CD4-positive, CD25-positive, alpha-beta regulatory T cell (primary cell): ENCODE data around the gene INTS12. TPM values are rescaled to one million over a fixed set of nuclear protein-coding genes. Genes with fewer than 3 reads are reported as not detected.
A peak's percentile ranks its signal among the peaks of the same experiment; 100 is the strongest.
"Not testable (repeated sequence)": the region's sequence is repeated elsewhere in the genome, so short reads cannot be mapped to it uniquely, and the experiment has no call there.

Experiments
- ATAC-seq, 2 donors: fragments of 150-1000 bp; cut with Tn5 transposase; one replicate each; pipeline ENCODE4 v1.10.0; 2021; ENCODE audit warnings: low read depth in 2 of 2, moderate number of reproducible peaks in 2 of 2, moderate library complexity in 1 of 2
- DNase-seq, 3 donors: peaks; one replicate each; pipeline versions ENCODE4 v3.0.0 to v3.0.0-alpha.2; 2012 to 2022; ENCODE audit warnings: mixed read lengths in 1 of 3
- H3K27ac ChIP-seq: one replicate; pipeline ENCODE4 v1.7.0; 2013; ENCODE audit warnings: mild to moderate bottlenecking, low read length; ENCODE audit not compliant: insufficient read depth, poor library complexity, severe bottlenecking
- H3K27me3 ChIP-seq: one replicate; pipeline ENCODE4 v1.7.0; 2013; ENCODE audit warnings: low read length; ENCODE audit not compliant: control insufficient read depth, insufficient read depth
- H3K36me3 ChIP-seq: one replicate; pipeline ENCODE4 v1.7.0; 2013; ENCODE audit warnings: mild to moderate bottlenecking, low read length, moderate library complexity; ENCODE audit not compliant: control insufficient read depth, insufficient read depth
- H3K4me1 ChIP-seq: 2 replicates; pipeline ENCODE4 v1.7.0; 2013; ENCODE audit warnings: mild to moderate bottlenecking, low read length; ENCODE audit not compliant: insufficient read depth, control insufficient read depth, poor library complexity, severe bottlenecking
- H3K4me3 ChIP-seq: one replicate; pipeline ENCODE4 v1.7.0; 2013; ENCODE audit warnings: low read depth, mild to moderate bottlenecking, low read length, moderate library complexity
- H3K9me3 ChIP-seq, 2 experiments: 1 replicate in 1 of 2; 2 replicates in 1 of 2; pipeline ENCODE4 v1.7.0; 2013; ENCODE audit warnings: low read length in 2 of 2, mild to moderate bottlenecking in 1 of 2, moderate library complexity in 1 of 2; ENCODE audit not compliant: control insufficient read depth in 2 of 2
- H3K27ac Mint-ChIP-seq, 3 donors: one replicate each; pipeline ENCODE4 v1.8.0; 2020 to 2022; ENCODE audit warnings: mild to moderate bottlenecking in 3 of 3, mixed read lengths in 3 of 3, moderate library complexity in 2 of 3
- H3K27me3 Mint-ChIP-seq: one replicate; pipeline ENCODE4 v1.8.0; 2022; ENCODE audit warnings: mild to moderate bottlenecking, mixed read lengths
- H3K36me3 Mint-ChIP-seq: one replicate; pipeline ENCODE4 v1.8.0; 2020; ENCODE audit warnings: mixed read lengths
- H3K4me1 Mint-ChIP-seq, 4 donors: one replicate each; pipeline ENCODE4 v1.8.0; 2020 to 2022; ENCODE audit warnings: mixed read lengths in 4 of 4, mild to moderate bottlenecking in 1 of 4
- H3K4me3 Mint-ChIP-seq, 4 donors: one replicate each; pipeline ENCODE4 v1.8.0; 2020 to 2022; ENCODE audit warnings: mild to moderate bottlenecking in 4 of 4, mixed read lengths in 4 of 4, moderate library complexity in 3 of 4
- H3K9me3 Mint-ChIP-seq, 7 donors: one replicate each; pipeline ENCODE4 v1.8.0; 2020 to 2022; ENCODE audit warnings: mixed read lengths in 7 of 7, mild to moderate bottlenecking in 3 of 7, moderate library complexity in 2 of 7
- polyA plus RNA-seq, 4 donors: library from polyadenylated mRNA; unstranded; fragments of 300-500 nt; fragmentation: Illumina TruSeq; gene quantifications; one replicate each; pipeline ENCODE4 v1.2.3, GENCODE V29; 2021
- total RNA-seq: library from RNA; stranded (reverse); gene quantifications from one replicate; pipeline ENCODE4 v1.2.3, GENCODE V29; 2022

Gene INTS12
- total and polyA plus RNA-seq, 5 donors from 2014 or later = 25.4 to 42.9 (median 38.1) TPM

GRCh38 chr4:105729895-105730294, 21.4 kb upstream of the INTS12 start:
- H3K27ac Mint-ChIP-seq, H3K27me3 ChIP-seq, H3K27ac ChIP-seq, H3K4me1 ChIP-seq, H3K4me3 Mint-ChIP-seq, H3K4me1 Mint-ChIP-seq, H3K27me3 Mint-ChIP-seq, H3K4me3 ChIP-seq, DNase-seq, H3K36me3 ChIP-seq, H3K9me3 ChIP-seq, ATAC-seq: not testable (repeated sequence)
- Mint-ChIP-seq H3K9me3 (peaks cover 0 to 23% (median 9%) of the 10 kb centered on the region in 7 donors), H3K36me3 (peaks cover 50% of the 10 kb centered on the region)

GRCh38 chr4:105725623-105726022, 17.1 kb upstream of the INTS12 start:
- no peak overlapping the region for H3K4me3 ChIP-seq
- no peaks in the 10 kb centered on the region for H3K4me1 ChIP-seq
- no peak overlapping the region for H3K27ac Mint-ChIP-seq
- H3K4me3 Mint-ChIP-seq = no peak overlapping the region
- no peaks in the 10 kb centered on the region for H3K9me3 ChIP-seq
- ATAC-seq (no peak), DNase-seq (no peak)
- H3K36me3 Mint-ChIP-seq = peaks cover 27% of the 10 kb centered on the region
- peaks cover 0 to 2% (median 0%) of the 10 kb centered on the region in 4 donors for H3K4me1 Mint-ChIP-seq
- H3K27ac ChIP-seq = no peak overlapping the region
- no peaks in the 10 kb centered on the region for H3K27me3 Mint-ChIP-seq
- H3K9me3 Mint-ChIP-seq = peaks cover 0 to 10% (median 2%) of the 10 kb centered on the region in 7 donors
- H3K27me3 ChIP-seq = no peaks in the 10 kb centered on the region
- H3K36me3 ChIP-seq = no peaks in the 10 kb centered on the region

- no peak overlapping the region for H3K27ac Mint-ChIP-seq
- no peaks in the 10 kb centered on the region for H3K9me3 Mint-ChIP-seq
- H3K4me1 Mint-ChIP-seq = peaks cover 0 to 7% (median 4%) of the 10 kb centered on the region in 4 donors
- no peak overlapping the region for H3K4me3 ChIP-seq
- H3K36me3 Mint-ChIP-seq = peaks cover 6% of the 10 kb centered on the region
- no peaks in the 10 kb centered on the region for H3K36me3 ChIP-seq
- ATAC-seq (no peak), DNase-seq (no peak)
- H3K9me3 ChIP-seq = no peaks in the 10 kb centered on the region
- no peak overlapping the region for H3K27ac ChIP-seq
- H3K4me1 ChIP-seq = no peaks in the 10 kb centered on the region
- H3K27me3 Mint-ChIP-seq = no peaks in the 10 kb centered on the region
- H3K4me3 Mint-ChIP-seq = no peak overlapping the region
- no peaks in the 10 kb centered on the region for H3K27me3 ChIP-seq
Observed at GRCh38 chr4:105719204-105719603, 10.7 kb upstream of the INTS12 start.

- Mint-ChIP-seq H3K4me3 (no peak overlapping the region), H3K9me3 (no peaks in the 10 kb centered on the region), H3K27ac (no peak overlapping the region), H3K27me3 (no peaks in the 10 kb centered on the region), H3K36me3 (peaks cover 6% of the 10 kb centered on the region), H3K4me1 (peaks cover 3 to 9% (median 5%) of the 10 kb centered on the region in 4 donors)
- DNase-seq = peak in 2 of 3 donors; percentile 20 to 22
- no peak for ATAC-seq
- H3K4me3 ChIP-seq = no peak overlapping the region
- no peaks in the 10 kb centered on the region for H3K9me3 ChIP-seq
- H3K4me1 ChIP-seq = no peaks in the 10 kb centered on the region
- no peak overlapping the region for H3K27ac ChIP-seq
- no peaks in the 10 kb centered on the region for H3K27me3 ChIP-seq
- H3K36me3 ChIP-seq = no peaks in the 10 kb centered on the region
Observed at GRCh38 chr4:105715692-105716278, 7.3 kb upstream of the INTS12 start.

- no peaks in the 10 kb centered on the region for H3K36me3 ChIP-seq
- no peak overlapping the region for H3K27ac ChIP-seq
- ATAC-seq (no peak), DNase-seq (no peak)
- H3K4me3 Mint-ChIP-seq = no peak overlapping the region
- no peaks in the 10 kb centered on the region for H3K27me3 Mint-ChIP-seq
- peaks cover 3 to 9% (median 5%) of the 10 kb centered on the region in 4 donors for H3K4me1 Mint-ChIP-seq
- H3K9me3 ChIP-seq = no peaks in the 10 kb centered on the region
- H3K27me3 ChIP-seq = no peaks in the 10 kb centered on the region
- no peaks in the 10 kb centered on the region for H3K9me3 Mint-ChIP-seq
- H3K4me1 ChIP-seq = no peaks in the 10 kb centered on the region
- peaks cover under 1% of the 10 kb centered on the region for H3K36me3 Mint-ChIP-seq
- no peak overlapping the region for H3K27ac Mint-ChIP-seq
- no peak overlapping the region for H3K4me3 ChIP-seq
Observed at GRCh38 chr4:105714932-105715331, 6.4 kb upstream of the INTS12 start.

DNA sequence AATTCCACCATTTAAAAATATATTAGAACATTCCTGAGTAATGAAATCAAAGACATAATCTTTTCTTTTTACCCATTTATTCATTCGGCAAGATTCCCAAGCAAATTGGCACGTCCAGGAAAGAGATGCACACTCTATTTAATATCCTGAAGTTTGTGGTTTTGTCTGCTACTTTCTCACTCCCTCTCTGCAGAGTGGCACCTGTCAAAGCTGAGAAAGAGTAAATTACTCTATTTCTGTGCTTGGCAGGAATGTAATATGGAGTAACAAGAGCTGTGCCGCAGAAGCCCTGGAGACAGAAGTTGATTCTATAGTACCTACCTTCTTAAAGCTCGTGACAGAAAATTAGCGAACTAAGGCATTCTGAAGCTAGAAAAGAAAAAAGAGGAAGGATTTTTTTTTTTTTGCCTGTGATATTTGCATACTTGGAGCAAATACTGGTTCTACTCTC, 5.6 kb upstream of the INTS12 start:
- H3K9me3 Mint-ChIP-seq = no peaks in the 10 kb centered on the region
- ATAC-seq (no peak), DNase-seq (no peak)
- no peaks in the 10 kb centered on the region for H3K9me3 ChIP-seq
- peaks cover 11 to 15% (median 13%) of the 10 kb centered on the region in 4 donors for H3K4me1 Mint-ChIP-seq
- peaks cover 7% of the 10 kb centered on the region for H3K4me1 ChIP-seq
- no peak overlapping the region for H3K27ac ChIP-seq
- no peaks in the 10 kb centered on the region for H3K36me3 ChIP-seq
- H3K4me3 Mint-ChIP-seq = no peak overlapping the region
- no peaks in the 10 kb centered on the region for H3K36me3 Mint-ChIP-seq
- H3K27me3 Mint-ChIP-seq = no peaks in the 10 kb centered on the region
- no peak overlapping the region for H3K4me3 ChIP-seq
- no peaks in the 10 kb centered on the region for H3K27me3 ChIP-seq
- no peak overlapping the region for H3K27ac Mint-ChIP-seq

DNA sequence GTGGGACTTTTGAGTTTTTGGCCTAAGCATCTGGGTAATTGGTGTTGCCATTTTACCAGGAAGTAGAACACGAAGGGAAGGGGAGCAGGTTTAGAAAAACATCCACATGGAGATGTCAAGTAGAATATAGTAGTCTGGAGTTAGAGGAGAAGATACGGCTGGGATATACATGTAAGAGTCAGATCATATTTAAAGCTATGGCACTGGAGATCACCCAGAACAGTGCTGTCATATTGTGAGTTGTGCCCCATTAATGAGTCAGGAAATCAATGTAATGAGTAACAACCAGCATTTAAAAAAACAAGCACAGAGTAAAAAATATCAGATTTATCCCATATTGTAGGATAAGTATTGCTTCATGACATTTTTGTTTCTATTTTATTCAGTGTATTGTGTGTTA, 4.3 kb upstream of the INTS12 start:
- no peaks in the 10 kb centered on the region for H3K36me3 Mint-ChIP-seq
- H3K36me3 ChIP-seq = no peaks in the 10 kb centered on the region
- H3K27ac Mint-ChIP-seq = no peak overlapping the region
- peaks cover 15 to 25% (median 16%) of the 10 kb centered on the region in 4 donors for H3K4me1 Mint-ChIP-seq
- H3K4me3 ChIP-seq = no peak overlapping the region
- ATAC-seq (no peak), DNase-seq (no peak)
- H3K27me3 Mint-ChIP-seq = no peaks in the 10 kb centered on the region
- H3K4me1 ChIP-seq = peaks cover 14% of the 10 kb centered on the region
- no peak overlapping the region for H3K27ac ChIP-seq
- peak overlapping the region in 1 of 4 donors; percentile 54 for H3K4me3 Mint-ChIP-seq
- no peaks in the 10 kb centered on the region for H3K27me3 ChIP-seq
- no peaks in the 10 kb centered on the region for H3K9me3 ChIP-seq
- no peaks in the 10 kb centered on the region for H3K9me3 Mint-ChIP-seq

DNA sequence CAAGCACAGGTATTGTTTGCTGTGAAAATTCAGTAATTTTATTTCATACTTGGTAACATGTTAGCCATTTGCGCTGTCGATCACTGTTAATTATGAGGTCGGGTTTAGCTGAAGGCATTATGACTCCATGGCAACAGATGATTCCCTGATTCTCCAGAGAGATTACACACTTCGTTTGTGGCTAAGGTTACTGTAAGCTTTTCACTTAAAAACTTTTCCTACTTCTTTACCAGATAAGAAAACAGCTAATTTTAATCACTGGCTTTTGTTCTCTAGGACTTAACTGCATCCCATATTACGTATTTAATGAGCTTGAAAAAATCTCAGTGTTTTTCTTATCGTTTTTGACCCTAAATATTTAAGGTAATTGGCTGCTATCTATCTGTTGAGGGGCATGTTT, 2.2 kb upstream of the INTS12 start:
- Mint-ChIP-seq H3K9me3 (no peaks in the 10 kb centered on the region), H3K4me3 (peak overlapping the region in 1 of 4 donors; percentile 55), H3K27ac (no peak overlapping the region), H3K36me3 (peaks cover 3% of the 10 kb centered on the region), H3K4me1 (peaks cover 27 to 44% (median 32%) of the 10 kb centered on the region in 4 donors), H3K27me3 (no peaks in the 10 kb centered on the region)
- DNase-seq = no peak
- no peaks in the 10 kb centered on the region for H3K36me3 ChIP-seq
- no peak for ATAC-seq
- no peaks in the 10 kb centered on the region for H3K9me3 ChIP-seq
- H3K27me3 ChIP-seq = no peaks in the 10 kb centered on the region
- H3K27ac ChIP-seq = no peak overlapping the region
- H3K4me1 ChIP-seq = peaks cover 21% of the 10 kb centered on the region
- H3K4me3 ChIP-seq = no peak overlapping the region
